Activated naive CD8-positive, alpha-beta T cell treated with anti-CD3 and anti-CD28 coated beads, Interleukin-2, amount 50 U/mL, for 16 hours (primary cell): ENCODE measurements around the gene INVS.
"Not testable (repeated sequence)": the region's sequence is repeated elsewhere in the genome, so short reads cannot be mapped to it uniquely, and the experiment has no call there.

Experiments
- DNase-seq: peaks from one replicate; pipeline ENCODE4 v3.0.0-alpha.2; 2020; ENCODE audit warnings: low read depth, low spot score

INVS gene

DNA sequence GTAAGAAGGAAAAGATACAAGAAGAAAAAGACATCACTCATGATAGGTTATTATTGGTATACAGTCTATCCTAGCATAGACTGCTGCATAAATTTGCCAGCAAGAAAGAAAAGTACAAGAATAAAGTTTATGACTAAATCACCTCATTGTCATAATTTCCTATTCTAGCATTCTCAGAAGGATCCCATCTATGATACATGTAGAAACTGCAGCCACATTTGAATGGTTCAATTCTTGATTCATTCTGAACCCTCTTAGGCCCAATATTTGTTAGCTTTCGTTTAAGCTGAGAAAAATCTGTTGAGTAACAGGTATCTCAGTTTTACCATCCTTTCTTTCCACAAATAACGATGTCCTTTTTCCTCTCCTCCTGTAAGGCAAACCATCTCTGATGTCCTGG is 21.2 kb downstream of the INVS start:
- no peak for DNase-seq

GRCh38 chr9:100125236-100125635 is 26.2 kb downstream of the INVS start:
- no peak for DNase-seq

DNA sequence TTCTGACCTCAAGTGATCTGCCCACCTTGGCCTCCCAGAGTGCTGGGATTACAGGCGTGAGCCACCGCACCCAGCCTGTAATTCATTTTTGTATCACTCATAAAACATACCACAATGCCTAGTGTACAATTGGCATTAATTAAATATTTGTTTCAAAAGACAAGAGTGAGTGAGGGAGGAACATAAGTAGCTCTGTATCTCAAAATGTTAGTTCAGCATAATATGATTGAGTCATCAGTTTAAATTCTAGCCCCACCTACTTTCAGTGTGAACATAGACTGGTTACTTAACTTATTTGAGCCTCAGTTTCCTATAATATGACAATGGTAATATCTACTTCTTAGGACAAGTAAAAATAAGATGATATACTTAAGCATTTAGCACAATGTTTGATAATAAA is 26.9 kb downstream of the INVS start:
- no peak for DNase-seq

GRCh38 chr9:100126423-100126822 is 27.4 kb downstream of the INVS start:
- DNase-seq = no peak

DNA sequence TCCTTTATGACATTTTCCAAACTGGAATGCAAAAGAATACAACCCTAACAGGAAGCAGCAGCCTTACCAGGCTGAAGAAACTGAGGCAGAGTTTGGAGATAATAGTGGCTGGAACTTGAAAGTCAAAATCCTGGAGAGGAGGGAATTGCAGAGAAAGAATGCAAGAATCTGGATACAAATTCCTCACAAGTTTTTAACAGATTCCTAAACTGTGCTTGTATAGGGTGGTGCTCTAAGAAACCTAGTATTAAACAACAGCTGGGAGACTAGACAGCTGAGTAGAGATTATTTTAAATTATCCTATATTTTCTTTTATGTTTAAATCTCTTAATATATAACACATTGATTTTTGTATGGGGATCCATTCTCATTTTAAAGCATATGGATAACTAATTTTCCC is 30.7 kb downstream of the INVS start:
- DNase-seq = no peak

DNA sequence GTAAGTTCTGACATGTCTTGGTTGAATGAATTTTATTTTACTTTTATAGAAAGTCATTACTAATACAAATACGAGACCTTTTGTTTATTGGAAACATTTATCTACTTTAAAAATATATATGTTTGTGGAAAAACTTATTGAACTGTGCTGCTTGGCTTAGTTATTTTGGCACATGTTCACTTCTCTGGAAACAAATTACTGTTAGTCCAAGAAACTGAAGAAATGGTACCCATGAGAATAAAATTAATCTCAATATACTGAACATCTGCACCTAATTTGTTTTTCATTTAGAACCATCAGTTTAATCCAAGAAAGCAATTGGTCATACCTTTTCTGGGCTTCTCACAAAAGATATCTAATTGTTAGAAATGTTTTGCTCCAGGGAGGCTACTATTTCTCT is 32.2 kb downstream of the INVS start:
- no peak for DNase-seq

GRCh38 chr9:100131875-100132430 is 32.9 kb downstream of the INVS start:
- DNase-seq = no peak

GRCh38 chr9:100134731-100135130 is 35.7 kb downstream of the INVS start:
- DNase-seq = no peak

DNA sequence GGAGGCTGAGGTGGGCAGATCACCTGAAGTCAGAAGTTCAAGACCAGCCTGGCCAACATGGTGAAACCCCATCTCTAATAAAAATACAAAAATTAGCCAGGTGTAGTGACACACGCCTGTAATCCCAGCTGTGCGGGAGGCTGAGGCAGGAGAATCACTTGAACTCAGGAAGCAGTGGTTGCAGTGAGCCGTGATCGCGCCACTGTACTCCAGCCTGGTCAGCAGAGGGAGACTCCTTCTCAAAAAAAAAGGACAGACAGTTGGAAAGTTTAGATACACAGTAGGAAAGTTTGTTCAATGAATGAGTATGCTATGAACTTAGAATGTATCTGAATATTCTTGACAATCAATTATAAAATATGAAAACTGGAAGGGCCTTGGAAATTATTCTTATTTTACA is 37.8 kb downstream of the INVS start:
- DNase-seq = not testable (repeated sequence)

- DNase-seq = not testable (repeated sequence)
These were observed 41.3 kb downstream of the INVS start for GRCh38 chr9:100140303-100140702.

- not testable (repeated sequence) for DNase-seq
These were observed 42.8 kb downstream of the INVS start for GRCh38 chr9:100141862-100142261.

- DNase-seq = not testable (repeated sequence)
These were observed 46.3 kb downstream of the INVS start for GRCh38 chr9:100145167-100145934.

GRCh38 chr9:100145976-100146375 is 46.9 kb downstream of the INVS start:
- DNase-seq = not testable (repeated sequence)

DNA sequence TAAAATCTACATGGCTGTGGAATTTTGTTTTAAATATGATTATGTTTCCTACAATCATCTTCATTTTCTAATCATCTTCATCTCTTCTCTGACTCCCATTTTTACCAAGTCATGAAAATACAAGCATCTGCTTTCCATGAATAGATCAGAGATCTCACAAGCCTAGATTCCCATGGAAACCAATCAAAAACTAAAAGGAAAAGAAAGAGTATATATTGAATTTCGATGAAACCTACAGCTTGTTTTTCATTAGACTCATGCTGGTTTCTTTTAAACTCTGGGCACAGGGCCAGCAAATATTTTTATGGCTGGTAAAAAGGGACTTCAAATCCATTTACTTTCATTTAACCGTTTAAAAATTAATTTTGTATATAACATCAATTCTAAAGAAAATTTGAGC is 51.2 kb downstream of the INVS start:
- DNase-seq = no peak

DNA sequence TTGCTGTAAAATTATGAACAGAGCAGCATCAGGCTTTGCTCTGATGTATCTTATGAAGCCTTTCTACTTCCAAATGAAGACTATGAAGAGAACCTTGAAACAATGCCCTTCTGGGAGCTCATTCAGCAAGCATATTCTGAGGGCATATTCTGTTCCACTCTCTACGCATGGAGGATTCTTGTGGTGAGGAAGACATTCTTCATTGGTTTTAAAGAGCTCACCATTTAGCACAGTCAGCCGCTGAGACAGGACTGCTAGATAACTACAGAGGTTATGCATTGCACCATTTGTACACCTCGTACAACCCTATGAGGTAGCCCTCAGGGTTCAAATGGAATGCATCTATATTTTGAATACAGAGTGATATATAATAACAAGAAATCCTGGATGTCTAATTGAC is 61.0 kb downstream of the INVS start:
- DNase-seq = no peak

GRCh38 chr9:100167176-100167575 is 68.1 kb downstream of the INVS start:
- DNase-seq = no peak

GRCh38 chr9:100167915-100168654 is 69.0 kb downstream of the INVS start:
- DNase-seq = no peak

DNA sequence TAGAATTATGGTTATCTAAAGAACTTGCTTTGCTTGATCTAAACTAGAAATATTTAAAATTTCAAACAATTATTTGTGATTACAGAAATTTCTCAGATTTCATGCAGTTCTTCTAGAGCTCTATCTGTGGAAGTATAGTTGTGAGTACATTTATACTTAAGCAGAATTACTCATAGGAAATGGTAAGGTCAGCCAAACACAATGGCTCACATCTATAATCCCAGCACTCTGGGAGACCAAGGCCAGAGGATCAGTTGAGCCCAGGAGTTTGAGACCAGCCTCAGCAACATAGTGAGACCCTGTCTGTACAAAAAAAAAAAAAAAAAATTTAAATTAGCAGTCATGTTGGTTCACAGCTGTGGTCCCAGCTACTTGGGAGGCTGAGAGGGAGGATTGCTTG is 71.0 kb downstream of the INVS start:
- no peak for DNase-seq

- DNase-seq = no peak
These were observed 71.5 kb downstream of the INVS start for GRCh38 chr9:100170556-100170955.

DNA sequence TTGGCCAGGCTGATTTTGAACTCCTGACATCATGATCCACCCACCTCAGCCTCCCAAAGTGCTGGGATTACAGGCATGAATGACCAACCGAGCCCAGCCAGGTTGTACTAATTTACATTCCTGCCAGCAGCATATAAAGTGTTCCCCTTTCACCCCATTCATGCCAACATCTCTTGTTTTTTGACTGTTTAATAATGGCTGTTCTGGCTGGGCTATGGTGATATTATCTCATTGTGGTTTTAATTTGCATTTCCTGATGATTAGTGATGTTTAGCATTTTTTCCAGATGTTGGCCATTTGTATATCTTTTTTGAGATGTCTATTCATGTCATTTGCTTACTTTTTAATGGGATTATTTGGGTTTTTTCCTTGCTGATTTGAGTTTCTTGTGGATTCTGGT is 87.3 kb downstream of the INVS start:
- DNase-seq = no peak

GRCh38 chr9:100190339-100190738 is 91.3 kb downstream of the INVS start:
- DNase-seq = no peak

DNA sequence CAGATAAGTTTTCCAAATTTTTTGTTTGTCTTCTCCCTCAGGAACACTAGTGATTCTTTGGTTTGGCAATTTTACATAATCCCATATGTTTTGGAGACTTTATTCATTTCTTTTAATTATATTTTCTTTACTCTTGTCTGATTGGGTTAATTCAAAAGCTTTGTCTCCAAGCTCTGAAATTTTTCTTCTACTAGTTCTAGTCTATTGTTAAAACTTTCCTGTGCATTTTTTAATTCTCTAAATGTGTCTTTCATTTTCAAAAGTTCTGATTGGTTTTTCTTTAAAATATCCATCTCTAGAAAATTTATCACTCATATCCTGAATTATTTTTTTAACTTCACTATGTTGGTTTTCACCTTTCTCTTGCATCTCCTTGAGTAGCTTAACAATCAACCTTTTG is 92.2 kb downstream of the INVS start:
- DNase-seq = no peak

- no peak for DNase-seq
These were observed 94.0 kb downstream of the INVS start for GRCh38 chr9:100193078-100193477.
